PFSK-1 (cell line): ENCODE data around the gene COX6B1.

Source experiments
- FOXP2 ChIP-seq: optimal IDR thresholded peaks from 2 replicates; pipeline ENCODE3; 2011; ENCODE audit warnings: borderline replicate concordance, control low read depth, inconsistent platforms; ENCODE audit not compliant: insufficient read depth; ENCODE audit errors: extremely low read length, extremely low read depth
- POLR2AphosphoS5 ChIP-seq: IDR thresholded peaks from 2 replicates; pipeline ENCODE4 v1.6.1; 2012; ENCODE audit warnings: low read depth, mild to moderate bottlenecking, control low read depth, low read length, moderate library complexity
- REST ChIP-seq, 2 experiments: IDR thresholded peaks; 2 replicates each; pipeline versions ENCODE4 v1.6.1 to v1.8.0; 2011 to 2012; ENCODE audit warnings: low read depth in 2 of 2, low read length in 2 of 2, control low read depth in 1 of 2, inconsistent platforms in 1 of 2, mild to moderate bottlenecking in 1 of 2, moderate library complexity in 1 of 2; ENCODE audit not compliant: insufficient read depth in 1 of 2
- SIN3A ChIP-seq: IDR thresholded peaks from 2 replicates; pipeline ENCODE4 v1.6.1; 2012; ENCODE audit warnings: mild to moderate bottlenecking, low read length, moderate library complexity, borderline replicate concordance; ENCODE audit not compliant: insufficient read depth
- TAF1 ChIP-seq: IDR thresholded peaks from 2 replicates; pipeline ENCODE4 v1.6.1; 2012; ENCODE audit warnings: low read length, control low read depth, borderline replicate concordance; ENCODE audit not compliant: insufficient read depth

The COX6B1 gene

GRCh38 chr19:35644206-35644986 lies 3.7 kb upstream of the COX6B1 start:
- TF ChIP-seq SIN3A (no peak), REST (IDR thresholded peaks at IDR 0.05; ENCODE audit: insufficient read depth in 1 of 2, low read depth in 2 of 2, low read length in 2 of 2) (peak in 1 of 2 experiments; percentile 79; a peak in 2 of 4 replicates)

GRCh38 chr19:35644987-35645679 lies 3.0 kb upstream of the COX6B1 start:
- no peak for TF ChIP-seq FOXP2
- TF ChIP-seq TAF1: no peak
- TF ChIP-seq REST (IDR thresholded peaks at IDR 0.05; ENCODE audit: insufficient read depth in 1 of 2, low read depth in 2 of 2, low read length in 2 of 2): no peak
- no peak; the same call in 1 of the 2 replicates for TF ChIP-seq POLR2AphosphoS5
- no peak for TF ChIP-seq SIN3A

- TF ChIP-seq POLR2AphosphoS5: no peak
- no peak for TF ChIP-seq FOXP2
- TF ChIP-seq SIN3A: no peak
- TF ChIP-seq REST (IDR thresholded peaks at IDR 0.05; ENCODE audit: insufficient read depth in 1 of 2, low read depth in 2 of 2, low read length in 2 of 2): no peak
- no peak for TF ChIP-seq TAF1
These were observed 2.2 kb upstream of the COX6B1 start for GRCh38 chr19:35645680-35646511.

GRCh38 chr19:35650581-35650980 lies 2.5 kb downstream of the COX6B1 start:
- no peak for TF ChIP-seq TAF1
- TF ChIP-seq REST (IDR thresholded peaks at IDR 0.05; ENCODE audit: insufficient read depth in 1 of 2, low read depth in 2 of 2, low read length in 2 of 2): no peak
- TF ChIP-seq SIN3A: no peak
- TF ChIP-seq FOXP2: no peak
- no peak for TF ChIP-seq POLR2AphosphoS5
